ENCODE results near the gene TRPC3.

The TRPC3 gene

DNA sequence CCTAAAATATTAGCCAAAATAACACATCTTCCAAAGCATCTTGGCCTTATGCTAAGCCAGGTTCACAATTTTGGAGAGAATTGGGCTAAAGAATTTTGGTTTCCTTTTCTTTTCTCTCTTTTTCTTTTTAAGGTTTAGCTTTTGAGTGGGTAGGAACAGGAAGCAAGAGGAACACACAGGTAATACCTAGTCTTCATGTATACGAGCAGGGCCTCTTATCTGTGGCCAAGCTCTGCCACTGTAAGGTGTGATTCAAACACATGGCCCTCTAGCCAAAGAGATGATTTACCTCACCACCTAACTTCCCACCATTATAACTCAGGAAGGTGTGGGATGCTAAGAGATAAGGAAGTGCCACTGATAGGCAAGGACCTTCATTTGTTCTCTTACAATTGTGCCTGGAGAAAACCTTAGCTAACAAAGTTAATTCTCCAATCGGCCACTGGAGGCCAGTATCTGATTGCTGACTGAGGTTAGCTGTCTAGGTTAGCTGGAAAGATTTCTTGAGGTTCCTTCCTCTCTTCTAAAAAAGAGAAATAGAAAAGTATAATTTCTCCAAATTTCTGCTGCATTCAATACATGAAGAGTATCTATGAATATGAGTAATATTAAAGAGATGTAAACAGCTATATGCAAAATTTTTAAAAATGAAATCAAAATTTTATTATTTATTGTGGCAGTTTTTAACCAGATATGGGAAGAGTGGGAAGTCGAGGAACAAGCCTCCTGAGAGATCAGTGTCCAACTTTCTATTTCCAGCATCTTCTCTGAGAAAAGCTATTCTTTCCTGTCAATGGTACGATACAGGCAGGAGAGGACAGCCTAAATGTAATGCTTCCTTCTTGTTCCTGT, 51.5 kb downstream of the TRPC3 start:
- TF ChIP-seq, protein P1, sequence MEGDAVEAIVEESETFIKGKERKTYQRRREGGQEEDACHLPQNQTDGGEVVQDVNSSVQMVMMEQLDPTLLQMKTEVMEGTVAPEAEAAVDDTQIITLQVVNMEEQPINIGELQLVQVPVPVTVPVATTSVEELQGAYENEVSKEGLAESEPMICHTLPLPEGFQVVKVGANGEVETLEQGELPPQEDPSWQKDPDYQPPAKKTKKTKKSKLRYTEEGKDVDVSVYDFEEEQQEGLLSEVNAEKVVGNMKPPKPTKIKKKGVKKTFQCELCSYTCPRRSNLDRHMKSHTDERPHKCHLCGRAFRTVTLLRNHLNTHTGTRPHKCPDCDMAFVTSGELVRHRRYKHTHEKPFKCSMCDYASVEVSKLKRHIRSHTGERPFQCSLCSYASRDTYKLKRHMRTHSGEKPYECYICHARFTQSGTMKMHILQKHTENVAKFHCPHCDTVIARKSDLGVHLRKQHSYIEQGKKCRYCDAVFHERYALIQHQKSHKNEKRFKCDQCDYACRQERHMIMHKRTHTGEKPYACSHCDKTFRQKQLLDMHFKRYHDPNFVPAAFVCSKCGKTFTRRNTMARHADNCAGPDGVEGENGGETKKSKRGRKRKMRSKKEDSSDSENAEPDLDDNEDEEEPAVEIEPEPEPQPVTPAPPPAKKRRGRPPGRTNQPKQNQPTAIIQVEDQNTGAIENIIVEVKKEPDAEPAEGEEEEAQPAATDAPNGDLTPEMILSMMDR (conservative IDR thresholded peaks at IDR 0.05; ENCODE audit: low read depth, low read length) = peak; percentile 82
- no peak for DNase-seq (ENCODE audit: low read depth)
- H3K4me3 ChIP-seq (ENCODE audit: low read length) = no peak overlapping the region

GRCh38 chr4:121898150-121898549, 53.7 kb downstream of the TRPC3 start:
- DNase-seq (ENCODE audit: low read depth) = no peak
- TF ChIP-seq, protein P1 (conservative IDR thresholded peaks at IDR 0.05; ENCODE audit: low read depth, low read length) = no peak
- H3K4me3 ChIP-seq (ENCODE audit: low read length) = no peak overlapping the region

DNA sequence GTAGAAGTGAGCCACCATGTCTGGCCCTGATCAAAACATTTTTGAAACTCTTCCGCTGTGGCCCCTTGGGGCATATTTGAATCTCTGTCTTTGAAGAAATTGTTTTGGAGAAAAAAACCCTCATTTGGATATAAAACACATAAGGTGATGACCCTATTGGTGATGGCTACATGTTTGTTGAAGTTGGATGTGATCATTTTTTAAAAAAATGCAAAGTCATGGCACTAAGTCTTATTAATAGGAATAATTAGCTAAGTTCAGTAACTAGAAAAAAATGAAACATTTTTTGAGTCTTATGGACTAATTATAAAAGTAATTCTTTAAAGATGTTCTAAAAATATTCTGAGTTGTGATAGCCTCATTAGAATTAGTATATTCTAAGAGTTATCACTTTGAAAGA, 63.7 kb downstream of the TRPC3 start:
- DNase-seq (ENCODE audit: low read depth) = no peak
- TF ChIP-seq, protein P1 (conservative IDR thresholded peaks at IDR 0.05; ENCODE audit: low read depth, low read length) = no peak
- H3K4me3 ChIP-seq (ENCODE audit: low read length) = no peak overlapping the region

DNA sequence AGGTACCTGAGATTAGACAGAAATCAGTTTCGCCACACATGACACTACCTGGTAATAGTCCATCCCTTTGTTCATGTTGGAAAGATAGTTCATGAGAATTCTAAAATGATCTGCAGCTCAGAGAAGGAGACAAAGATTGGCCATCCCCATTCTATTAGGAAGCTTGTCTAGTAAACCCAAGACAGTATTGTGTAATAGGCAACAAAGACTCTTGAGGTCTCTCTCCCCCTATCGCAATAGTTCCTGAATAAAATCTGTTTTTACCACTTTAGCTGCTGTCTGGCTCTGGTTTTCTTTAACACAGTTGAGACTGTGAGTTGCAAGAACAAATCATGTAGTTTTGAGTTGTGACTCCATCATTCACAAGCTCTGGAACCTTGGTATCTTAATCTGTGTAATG, 66.7 kb downstream of the TRPC3 start:
- H3K4me3 ChIP-seq (ENCODE audit: low read length) = no peak overlapping the region
- TF ChIP-seq, protein P1 (conservative IDR thresholded peaks at IDR 0.05; ENCODE audit: low read depth, low read length) = no peak
- DNase-seq (ENCODE audit: low read depth) = no peak

DNA sequence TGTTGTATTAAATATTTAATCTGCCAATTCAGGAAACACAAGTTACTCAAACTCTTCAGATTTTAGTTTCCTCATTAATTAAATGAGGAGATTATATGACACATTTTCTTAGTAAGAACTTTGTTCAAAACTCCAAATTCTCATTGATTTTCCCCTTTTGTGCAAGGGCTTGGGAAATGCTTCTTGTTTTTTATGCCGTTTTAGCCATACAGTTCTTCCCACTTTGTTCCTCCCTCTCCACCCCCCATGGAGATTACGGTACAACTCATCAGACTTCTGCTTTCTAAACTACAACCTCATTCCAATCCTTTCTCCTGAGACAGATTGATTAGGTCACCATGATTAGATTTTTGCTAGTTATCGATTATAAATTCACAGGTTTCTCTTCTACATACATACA, 70.7 kb downstream of the TRPC3 start:
- H3K4me3 ChIP-seq (ENCODE audit: low read length) = no peak overlapping the region
- TF ChIP-seq, protein P1 (conservative IDR thresholded peaks at IDR 0.05; ENCODE audit: low read depth, low read length) = no peak
- no peak for DNase-seq (ENCODE audit: low read depth)

GRCh38 chr4:121879135-121879534, 72.7 kb downstream of the TRPC3 start:
- no peak overlapping the region for H3K4me3 ChIP-seq (ENCODE audit: low read length)
- TF ChIP-seq, protein P1 (conservative IDR thresholded peaks at IDR 0.05; ENCODE audit: low read depth, low read length) = no peak
- no peak for DNase-seq (ENCODE audit: low read depth)

All from retinal pigment epithelial cell (primary cell).